NCI-H82 (cell line): ENCODE measurements around the gene METAP1.
A peak's percentile ranks its signal among the peaks of the same experiment; 100 is the strongest.
"Not testable (repeated sequence)": the region's sequence is repeated elsewhere in the genome, so short reads cannot be mapped to it uniquely, and the experiment has no call there.

ENCODE experiments used
- DNase-seq: peaks from one replicate; lab custom pipeline; 2025; lab: John Stamatoyannopoulos, UW

METAP1 gene

DNA sequence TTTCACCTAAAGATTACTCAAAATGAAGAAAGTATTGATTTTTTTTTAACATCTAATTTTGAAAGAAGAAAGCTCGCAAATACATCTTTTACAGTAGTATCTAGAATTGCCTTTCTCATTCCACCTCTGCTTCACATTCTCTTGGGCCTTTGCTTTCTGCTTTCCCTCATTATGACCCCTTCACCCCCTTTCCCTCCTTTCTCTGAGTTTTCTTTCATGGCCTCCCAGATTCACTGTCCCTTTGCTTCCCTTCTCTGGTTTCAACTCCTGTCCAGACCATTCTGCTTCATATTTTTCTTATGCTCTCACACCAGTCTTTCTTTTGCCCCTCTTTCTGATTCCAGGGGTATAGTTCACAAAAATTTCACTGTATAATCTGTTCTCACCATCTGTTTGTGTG is 64.0 kb downstream of the METAP1 start:
- DNase-seq = no peak

DNA sequence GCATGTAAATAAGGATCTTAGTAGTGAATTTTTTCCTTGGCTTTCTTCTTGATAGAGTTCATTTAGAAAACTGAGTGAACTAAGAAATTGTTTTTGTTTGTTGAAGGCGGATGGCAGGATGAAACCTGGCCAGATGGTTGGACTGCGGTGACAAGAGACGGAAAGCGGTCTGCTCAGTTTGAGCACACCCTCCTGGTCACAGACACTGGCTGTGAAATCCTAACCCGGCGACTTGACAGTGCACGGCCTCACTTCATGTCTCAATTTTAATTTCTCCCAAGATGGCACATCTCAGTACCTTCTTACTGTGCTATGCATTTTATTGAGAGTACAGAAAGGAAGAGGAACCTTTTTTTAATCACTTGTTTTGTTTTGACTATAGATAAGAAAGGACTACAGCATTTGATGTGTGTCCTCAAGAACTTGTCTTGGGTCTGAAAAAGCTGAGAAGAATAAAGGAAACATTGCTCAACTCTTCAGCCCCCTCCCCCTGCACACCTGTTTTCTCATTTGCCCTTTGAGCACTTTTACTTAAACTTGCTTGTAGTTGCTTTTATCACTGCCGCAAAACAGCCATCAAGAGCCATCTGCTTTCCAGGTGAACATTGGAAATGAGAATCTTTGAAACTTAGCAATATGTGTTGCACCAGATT is 65.7 kb downstream of the METAP1 start:
- DNase-seq = no peak

DNA sequence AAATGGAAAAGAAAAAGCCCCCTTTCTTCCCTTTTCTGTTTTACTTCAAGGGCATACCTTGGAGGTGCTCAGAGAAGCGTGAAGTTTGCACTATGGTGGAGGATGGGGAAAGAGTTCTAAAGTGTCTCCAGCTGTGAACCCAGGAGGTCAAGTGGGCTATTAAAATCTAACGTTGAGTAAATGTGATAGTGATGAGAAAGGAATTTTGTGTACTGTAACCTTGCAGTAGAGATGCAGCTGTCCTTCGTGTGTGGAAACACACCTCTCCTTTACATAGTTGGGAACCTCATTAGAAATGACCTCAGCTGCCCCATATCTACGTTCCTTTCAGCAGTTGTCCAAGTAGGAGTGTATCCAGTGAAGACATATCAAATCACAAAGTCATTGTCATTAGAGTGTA is 66.6 kb downstream of the METAP1 start:
- DNase-seq = no peak

DNA sequence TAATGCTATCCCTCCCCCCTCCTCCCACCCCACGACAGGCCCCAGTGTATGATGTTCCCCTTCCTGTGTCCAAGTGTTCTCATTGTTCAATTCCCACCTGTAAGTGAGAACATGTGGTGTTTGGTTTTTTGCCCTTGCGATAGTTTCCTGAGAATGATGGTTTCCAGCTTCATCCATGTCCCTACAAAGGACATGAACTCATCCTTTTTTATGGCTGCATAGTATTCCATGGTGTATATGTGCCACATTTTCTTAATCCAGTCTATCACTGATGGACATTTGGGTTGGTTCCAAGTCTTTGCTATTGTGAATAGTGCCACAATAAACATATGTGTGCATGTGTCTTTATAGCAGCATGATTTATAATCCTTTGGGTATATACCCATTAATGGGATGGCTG is 70.0 kb downstream of the METAP1 start:
- DNase-seq = not testable (repeated sequence)

DNA sequence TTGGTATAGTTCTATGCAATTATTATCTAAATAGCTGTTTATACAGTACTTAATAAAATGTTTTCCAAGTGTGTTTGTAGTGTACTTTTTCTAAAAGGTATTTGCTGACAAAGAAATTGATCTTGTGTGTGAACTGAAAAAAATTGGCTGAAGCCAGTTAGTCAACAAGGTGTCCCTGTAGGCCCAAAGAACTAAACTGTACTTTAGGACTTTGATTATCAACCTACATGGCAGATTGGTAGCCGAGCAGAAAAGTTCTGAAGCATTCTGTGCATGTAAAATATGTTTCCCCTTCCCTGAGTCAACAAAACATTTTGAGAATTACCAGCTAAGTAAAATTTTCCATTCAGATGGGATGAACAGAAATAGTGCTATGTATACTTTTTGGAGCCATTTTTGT is 72.1 kb downstream of the METAP1 start:
- DNase-seq = no peak

DNA sequence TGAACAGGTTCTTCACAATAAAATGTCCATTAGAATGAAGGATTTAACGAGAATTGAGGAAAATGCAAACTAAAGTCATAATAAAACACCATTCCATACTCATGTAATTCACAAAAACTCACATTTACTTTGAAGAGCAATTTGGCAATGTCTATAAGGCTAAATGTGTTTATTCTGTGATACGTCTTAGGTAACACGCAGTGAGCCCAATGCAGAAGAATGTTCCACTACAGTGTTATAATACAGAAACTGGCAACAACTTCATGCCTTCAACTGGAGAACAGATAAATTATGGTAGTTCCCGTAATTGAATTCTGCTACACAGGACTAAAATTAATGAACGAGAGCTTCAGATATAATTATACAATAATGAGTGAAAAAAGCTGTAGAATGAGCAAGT is 75.6 kb downstream of the METAP1 start:
- no peak for DNase-seq

DNA sequence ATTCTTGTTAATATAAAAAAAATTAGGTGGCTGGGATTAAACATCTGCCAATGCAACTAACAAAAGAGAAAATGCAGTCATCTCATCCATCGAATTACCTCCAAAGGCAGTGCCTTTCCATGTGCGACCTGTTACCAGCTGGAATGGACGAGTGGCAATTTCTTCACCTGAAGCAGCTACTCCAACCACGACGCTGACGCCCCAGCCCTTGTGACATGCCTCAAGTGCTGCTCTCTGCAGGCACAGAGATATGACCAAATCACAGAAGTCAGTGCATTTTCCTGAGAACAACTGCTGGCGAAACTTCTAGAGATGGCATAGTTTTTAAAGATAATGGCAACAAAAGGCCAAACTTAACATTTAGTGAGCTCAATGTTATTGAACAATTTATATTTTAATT is 79.3 kb downstream of the METAP1 start:
- no peak for DNase-seq

DNA sequence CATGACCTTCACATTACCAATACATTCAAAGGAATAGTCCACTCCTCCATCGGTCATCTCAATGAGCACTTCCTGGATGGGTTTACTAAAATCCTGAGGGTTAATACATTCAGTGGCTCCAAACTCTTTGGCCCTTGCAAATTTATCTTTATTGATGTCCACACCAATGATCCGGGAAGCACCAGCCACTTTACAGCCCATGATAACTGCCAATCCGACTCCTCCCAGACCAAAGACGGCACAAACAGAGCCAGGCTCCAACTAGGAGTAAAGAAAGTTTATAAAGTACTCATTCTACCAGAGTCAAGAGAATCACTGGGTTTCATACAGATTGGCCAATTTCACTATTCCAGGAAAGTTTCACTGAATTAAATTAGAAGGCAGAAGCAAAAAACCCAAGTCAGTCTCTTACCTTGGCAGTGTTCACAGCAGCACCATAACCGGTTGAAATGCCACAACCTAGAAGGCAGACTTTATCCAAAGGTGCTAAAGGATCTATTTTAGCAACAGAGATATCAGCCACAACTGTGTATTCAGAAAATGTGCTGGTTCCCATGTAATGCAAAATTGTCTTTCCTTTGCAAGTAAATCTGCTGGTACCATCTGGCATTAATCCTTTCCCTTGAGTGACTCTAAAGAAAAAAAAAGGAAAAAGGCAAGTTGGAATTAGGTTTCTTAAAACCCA is 80.9 kb downstream of the METAP1 start:
- DNase-seq = peak; percentile 22

DNA sequence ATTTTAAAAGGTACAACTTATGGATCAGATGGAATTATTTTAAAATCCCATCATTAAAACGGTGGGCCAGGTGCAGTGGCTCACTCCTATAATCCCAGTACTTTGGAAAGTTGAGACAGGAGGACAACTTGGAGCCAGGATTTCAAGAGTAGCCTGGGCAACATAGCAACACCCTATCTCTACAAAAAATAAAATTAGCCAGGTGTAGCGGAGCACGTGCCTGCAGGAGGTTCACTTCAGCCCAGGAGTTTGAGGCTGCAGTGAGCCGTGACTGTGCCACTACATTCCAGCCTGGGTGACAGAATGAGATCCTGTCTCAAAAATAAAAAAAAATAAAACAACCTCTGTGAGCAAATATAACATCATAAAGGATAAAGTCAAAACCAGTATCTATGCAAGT is 81.7 kb downstream of the METAP1 start:
- DNase-seq = peak; percentile 42

DNA sequence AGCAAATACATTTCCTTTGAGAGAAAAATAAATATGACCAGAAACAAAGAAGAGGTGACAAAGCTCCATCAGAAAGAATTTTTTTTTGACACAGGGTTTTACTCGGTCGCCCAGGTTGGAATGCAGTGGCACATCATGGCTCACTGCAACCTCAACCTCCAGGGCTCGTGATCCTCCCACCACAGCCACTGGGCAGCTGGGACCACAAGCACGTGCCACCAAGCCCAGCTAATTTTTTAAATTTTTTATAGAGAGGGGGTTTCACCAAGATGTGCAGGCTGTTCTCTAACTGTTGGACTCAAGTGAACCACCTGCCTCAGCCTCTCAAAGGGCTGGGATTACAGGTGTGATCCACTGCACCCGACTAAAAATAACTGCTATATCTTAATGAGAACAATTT is 82.8 kb downstream of the METAP1 start:
- no peak for DNase-seq

DNA sequence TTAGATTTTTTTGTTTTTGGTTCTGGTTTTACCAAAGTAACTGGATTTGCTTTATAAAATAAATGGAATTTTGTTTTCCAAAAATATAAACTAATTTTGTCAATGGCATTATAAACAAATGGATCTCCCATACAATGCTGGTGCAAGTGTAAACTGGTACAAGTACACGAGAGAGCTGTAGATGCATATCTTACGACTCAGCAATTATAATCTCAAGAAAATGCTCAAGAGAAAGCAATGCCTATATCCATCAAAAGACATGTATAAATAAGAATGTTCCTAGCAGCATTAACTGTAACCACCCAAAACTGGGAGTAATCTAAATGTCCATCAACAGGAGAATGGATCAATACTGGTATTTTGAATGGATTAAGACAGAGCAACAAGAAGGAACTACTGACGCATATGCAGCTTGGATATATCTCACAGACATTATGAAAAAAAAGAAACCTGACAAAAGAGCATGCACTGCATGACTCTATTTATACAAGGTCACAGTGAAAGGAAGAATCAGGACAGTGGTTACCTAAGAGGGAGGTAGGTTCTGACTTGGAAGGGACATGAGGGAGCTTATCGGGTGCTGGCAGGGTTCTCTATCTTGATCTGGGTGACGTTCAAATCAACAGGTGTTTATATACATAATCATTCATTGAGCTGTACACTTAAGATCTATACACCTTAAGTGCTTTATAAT is 83.6 kb downstream of the METAP1 start:
- DNase-seq = no peak

DNA sequence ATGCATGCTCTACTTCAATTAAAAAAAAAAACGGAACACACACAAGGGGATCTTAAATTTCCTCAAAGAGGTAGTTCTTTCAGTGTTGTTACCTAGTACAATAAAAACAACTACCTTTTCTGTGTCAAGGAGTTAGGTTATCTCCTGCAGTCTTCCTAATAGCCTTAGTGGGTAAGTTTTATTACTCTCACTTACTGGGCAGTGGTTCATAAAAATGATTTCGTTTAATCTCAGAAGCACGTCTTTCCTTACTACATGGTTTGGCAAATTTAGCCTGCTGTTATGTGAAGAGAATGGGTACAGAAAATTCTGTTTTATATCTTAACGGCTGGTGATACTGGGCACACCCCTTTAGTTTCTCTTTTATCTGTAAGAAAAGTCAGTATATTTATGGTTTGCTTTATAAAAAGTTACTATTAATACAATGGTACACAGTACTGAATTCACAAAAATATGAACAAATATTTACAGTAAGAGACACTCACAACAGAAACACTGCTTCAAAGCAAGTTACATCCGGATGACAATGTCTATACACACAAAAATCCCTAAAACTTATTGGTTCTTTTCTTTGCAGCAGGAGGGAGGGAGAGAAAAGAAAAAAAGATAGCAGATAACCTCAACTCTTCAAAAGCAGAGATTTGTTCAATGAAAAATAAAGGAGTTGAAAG is 84.2 kb downstream of the METAP1 start:
- DNase-seq = no peak

DNA sequence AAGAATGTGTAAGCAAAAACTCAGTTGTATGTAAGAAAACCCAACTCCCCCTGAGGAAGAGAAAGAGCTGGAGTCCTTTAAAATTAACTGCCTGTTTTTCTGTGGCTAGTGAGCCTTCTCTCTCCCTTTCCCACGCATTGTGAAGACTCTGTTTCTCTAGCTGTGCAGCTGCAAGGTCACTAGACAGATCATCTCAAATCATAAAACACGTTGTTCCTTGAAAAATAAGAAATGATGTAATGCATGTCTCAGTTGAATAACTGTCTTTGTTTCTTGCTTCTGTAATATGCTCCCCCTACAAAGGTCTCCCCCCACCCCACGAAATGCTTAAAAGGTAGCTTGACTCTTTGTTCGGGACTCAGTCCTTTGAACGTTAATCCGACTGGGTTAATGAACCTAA is 85.3 kb downstream of the METAP1 start:
- DNase-seq = not testable (repeated sequence)

DNA sequence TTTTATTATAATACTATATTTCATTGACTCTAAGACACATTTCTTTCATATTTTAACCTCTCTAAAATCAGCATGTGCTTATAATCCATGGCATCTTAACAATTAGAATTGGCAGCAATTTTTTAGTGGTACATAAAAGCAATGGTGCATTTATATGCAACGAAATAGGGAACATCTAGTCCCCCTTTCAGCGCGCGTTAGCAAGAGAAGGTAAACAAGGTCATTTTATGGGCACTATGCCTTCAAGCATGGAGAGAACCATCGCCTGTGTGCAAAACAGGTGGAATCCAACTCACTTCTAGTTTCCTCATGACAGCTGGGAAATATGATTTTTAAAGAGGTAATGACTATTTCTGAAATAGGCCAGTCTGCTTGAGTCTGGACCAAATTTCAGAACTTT is 86.7 kb downstream of the METAP1 start:
- DNase-seq = no peak

DNA sequence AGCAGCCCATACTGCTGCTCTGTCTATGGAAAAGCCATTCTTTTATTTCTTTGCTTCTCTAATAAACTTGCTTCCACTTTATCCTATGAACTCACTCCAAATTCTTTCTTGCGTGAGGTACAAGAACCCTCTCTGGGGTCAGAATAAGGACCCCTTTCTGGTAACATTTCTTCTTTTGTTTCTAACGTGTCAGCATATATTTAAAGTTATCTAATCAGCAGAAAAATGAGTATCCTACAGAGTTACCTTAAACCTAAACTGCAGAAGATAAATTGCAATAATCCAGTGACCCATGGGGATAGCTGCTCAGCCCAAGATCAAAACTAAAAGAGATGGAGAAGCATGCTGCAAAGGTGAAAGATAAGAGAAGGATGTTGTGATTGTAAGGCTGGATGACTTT is 89.1 kb downstream of the METAP1 start:
- DNase-seq = no peak

DNA sequence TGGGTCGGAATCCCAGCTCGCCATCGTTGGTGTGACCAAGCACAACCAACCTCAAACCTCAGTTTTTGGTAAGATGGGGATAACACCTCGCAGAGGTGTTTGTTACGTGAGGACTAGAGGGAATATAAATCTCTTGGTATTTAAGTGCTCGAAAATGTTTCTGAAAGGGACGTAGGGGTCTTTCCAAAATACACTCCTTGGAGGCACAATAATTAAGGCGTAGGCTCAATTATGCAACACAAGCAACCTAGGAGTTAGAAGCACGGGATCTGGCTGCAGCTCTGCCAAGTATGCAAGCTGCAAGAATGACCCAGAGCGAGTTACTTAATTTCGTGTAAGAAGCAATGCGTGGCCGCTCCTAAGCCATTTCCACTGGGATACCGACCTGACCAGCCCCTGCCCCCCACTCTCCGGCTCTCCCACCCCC is 92.5 kb downstream of the METAP1 start:
- DNase-seq = peak; percentile 49

DNA sequence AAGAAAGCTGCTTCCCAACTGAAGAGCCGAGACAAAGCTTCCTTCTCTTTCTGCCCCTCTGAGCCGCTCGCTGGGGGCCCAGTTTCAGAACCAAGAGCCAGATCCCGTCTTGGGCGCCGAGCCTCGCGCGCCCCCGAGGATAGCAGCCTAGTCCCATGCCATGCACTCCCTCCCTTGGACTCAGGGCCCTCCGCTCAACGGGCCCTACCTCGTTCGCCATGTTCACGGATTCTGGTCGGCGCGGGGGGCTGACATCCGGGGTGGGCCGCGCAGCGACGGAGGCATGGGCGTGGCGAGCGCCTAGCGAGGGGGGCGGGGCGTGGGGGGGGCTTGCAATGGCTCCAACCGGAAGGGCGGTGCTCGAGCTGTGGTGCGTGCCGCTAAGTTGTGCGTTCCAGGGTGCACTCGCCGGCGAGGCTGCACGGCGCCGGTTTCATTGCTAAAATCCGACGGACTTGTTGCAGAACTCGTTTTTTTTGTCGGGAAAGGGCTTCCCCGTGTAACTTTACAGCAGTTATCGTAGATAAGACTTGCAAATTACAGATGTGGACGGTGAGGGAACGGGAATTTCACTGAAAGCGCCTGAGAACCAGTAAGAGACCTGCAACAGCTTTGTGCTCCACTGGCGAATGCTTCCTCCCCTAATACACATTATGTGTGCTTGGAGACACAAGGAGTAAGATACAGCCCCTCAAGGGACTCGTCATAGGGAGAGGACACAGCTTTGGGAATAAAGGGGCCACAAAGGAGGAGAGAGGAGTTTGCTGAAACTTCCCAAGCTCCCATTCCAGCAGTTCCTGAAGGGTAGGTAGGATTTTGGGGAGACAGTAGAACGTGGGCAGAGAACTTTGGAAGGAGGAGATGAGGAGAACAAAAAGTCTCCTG is 93.2 kb downstream of the METAP1 start, which contains the start of gene ADH5:
ADH5 (minus strand) TSS at position 308 of the 885 bp plus-strand sequence; CDS start at position 220, 88 bp downstream.
- peak; percentile 91 for DNase-seq

DNA sequence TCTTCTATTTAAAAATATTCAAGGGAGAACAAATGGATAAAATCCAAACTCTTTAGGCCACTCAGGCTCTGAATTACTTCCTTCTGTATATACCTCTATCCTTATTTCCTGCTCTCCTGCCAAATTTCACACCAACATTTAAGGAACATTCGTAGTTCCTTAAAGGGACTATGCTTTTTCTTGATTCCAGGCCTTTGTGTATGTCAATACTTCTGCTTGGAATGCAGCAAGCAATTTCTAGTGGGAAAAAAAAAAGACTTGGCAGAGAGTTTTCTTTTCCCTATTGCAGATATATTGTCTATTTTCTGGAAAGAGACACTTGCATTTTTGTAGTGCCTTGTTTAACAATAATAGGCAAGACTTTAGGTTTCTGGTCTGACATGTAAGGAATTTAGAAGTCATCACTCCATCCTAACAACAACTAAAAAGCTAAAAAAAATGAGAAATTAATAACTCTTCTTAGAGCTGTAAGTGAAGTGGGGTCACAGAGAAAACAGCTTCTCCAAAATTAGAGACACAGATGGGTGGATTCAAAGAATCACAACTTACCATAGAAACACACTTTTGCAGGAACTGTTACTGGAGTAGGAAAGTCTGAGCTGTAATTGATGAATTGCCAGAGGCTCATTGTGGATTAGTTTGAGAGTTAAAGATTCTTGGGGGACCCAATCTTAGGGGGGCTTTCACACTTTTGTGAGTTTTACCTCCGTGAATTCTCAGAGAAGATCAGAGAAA is 95.1 kb downstream of the METAP1 start:
- no peak for DNase-seq

DNA sequence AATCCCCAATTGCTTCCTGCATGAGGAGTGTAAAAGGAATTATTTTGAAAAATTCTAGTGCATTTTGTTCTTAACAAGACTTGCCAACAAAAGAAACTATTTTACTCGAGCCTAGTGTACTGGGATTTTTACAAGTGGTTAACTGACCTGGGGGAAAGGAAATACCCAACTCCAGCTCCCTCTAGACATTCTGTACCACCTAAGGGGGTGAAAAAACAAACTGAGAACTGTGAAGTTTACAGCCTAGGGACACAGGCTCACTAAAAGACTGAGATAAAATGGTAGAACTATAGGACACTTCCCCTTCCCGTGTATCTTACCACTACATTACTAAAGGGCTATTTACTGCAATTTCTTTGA is 95.7 kb downstream of the METAP1 start:
- DNase-seq = no peak

DNA sequence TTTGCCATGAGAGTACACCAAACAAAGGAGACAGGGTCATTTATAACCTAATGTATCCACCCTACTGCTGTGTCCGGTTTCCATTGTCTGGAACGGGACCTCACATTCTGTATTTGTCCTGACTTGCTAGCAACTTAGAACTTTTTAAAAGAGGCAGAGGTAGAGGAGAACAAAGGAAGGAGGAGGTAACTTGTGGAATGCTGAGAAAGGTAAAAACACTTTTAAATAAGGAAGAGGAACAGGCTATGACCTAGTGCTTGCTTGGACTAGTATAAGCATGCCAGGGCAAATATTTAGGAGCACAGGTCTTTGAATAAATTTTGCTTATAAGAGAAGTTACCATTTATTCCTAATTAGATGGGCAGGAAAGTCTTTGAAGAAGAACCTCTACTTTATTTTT is 96.3 kb downstream of the METAP1 start:
- DNase-seq = not testable (repeated sequence)

DNA sequence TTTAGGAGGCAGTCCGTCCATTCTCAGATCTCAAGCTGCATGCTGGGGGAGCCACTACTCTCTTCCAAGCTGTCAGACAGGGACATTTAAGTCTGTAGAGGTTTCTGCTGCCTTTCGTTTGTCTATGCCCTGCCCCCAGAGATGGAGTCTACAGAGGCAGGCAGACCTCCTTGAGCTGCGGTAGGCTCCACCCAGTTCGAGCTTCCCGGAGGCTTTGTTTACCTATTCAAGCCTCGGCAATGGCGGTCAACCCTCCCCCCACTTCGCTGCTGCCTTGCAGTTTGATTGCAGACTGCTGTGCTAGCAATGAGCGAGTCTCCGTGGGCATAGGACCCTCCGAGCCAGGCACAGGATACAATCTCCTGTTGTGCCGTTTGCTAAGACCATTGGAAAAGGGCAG is 103.8 kb downstream of the METAP1 start:
- no peak for DNase-seq
